HCT116 (cell line): Measurements from ENCODE around the gene LMO2. TPM values are rescaled to one million over a fixed set of nuclear protein-coding genes. Genes with fewer than 3 reads are reported as not detected.

Experiments
- ATAC-seq: fragments of 200-7000 bp; cut with Tn5 transposase; 2 replicates; pipeline ENCODE4 v1.9.1; 2020; ENCODE audit warnings: mild to moderate bottlenecking, moderate library complexity
- BruUV-seq: library from RNA; stranded (reverse); fragments of 400-500 nt; replicated peaks from 2 replicates; lab custom pipeline; 2021; lab: Mats Ljungman, UMichigan
- CTCF ChIA-PET: fragments of 300-600 bp; sonication (Branson Sonifier 250); formaldehyde crosslinking; loops from one replicate; lab custom pipeline; 2021; ENCODE audit warnings: antibody characterized with exemption; lab: Charles Lee
- POLR2A ChIA-PET: fragments of 300-600, 350-600 bp; sonication (Branson Sonifier 250); formaldehyde crosslinking; loops from one replicate; lab custom pipeline; 2021; ENCODE audit warnings: antibody characterized with exemption; lab: Charles Lee
- RAD21 ChIA-PET, 2 experiments: fragments of 300-600 bp; sonication (Branson Sonifier 250); formaldehyde crosslinking; loops; one replicate each; lab custom pipeline; 2023; ENCODE audit warnings: low total read pairs in 2 of 2; ENCODE audit not compliant: uncharacterized antibody in 2 of 2, unreplicated experiment in 2 of 2, low non-redundant PET in 1 of 2; lab: Charles Lee
- DNase-seq: peaks from one replicate; pipeline ENCODE4 v3.0.0-alpha.2; 2010; ENCODE audit warnings: low read depth, low spot score
- H2AFZ ChIP-seq: fragments of 200-600 bp; shearing (Covaris generic), sonication (generic); 2 replicates; pipeline ENCODE4 v1.6.1; 2017; ENCODE audit warnings: low read depth, mixed run types, mixed read lengths, antibody characterized with exemption, low read length; ENCODE audit not compliant: poor library complexity, severe bottlenecking
- H3K27ac ChIP-seq: 2 replicates; pipeline ENCODE4 v1.5.1; 2012; ENCODE audit warnings: low read depth, low read length
- H3K27me3 ChIP-seq: fragments of 200-600 bp; sonication (generic); 2 replicates; pipeline ENCODE4 v1.6.1; 2016; ENCODE audit warnings: mixed run types, low read length, mixed read lengths; ENCODE audit not compliant: insufficient read depth
- H3K36me3 ChIP-seq, 2 experiments: fragments of 200-500 bp in 1 of 2; fragments of 200-600 bp in 1 of 2; sonication (Bioruptor generic) in 1 of 2; sonication (generic) in 1 of 2; 2 replicates each; pipeline versions ENCODE4 v1.5.1 to v1.6.1; 2014 to 2016; ENCODE audit warnings: low read length in 2 of 2, inconsistent platforms in 1 of 2, mixed read lengths in 1 of 2, mixed run types in 1 of 2; ENCODE audit not compliant: insufficient read depth in 2 of 2, control insufficient read depth in 1 of 2
- H3K4me1 ChIP-seq, 2 experiments: fragments of 200-600 bp in 1 of 2; sonication (generic) in 1 of 2; 2 replicates each; pipeline versions ENCODE4 v1.5.1 to v1.6.1; 2012 to 2017; ENCODE audit warnings: low read length in 2 of 2, inconsistent platforms in 1 of 2, mild to moderate bottlenecking in 1 of 2, mixed read lengths in 1 of 2, mixed run types in 1 of 2, moderate library complexity in 1 of 2; ENCODE audit not compliant: insufficient read depth in 2 of 2, control insufficient read depth in 1 of 2
- H3K4me2 ChIP-seq: fragments of 200-600 bp; sonication (generic); 2 replicates; pipeline ENCODE4 v1.6.1; 2017; ENCODE audit warnings: mixed run types, low read length, mixed read lengths
- H3K4me3 ChIP-seq, 2 experiments: fragments of 200-600 bp in 1 of 2; sonication (generic) in 1 of 2; replicated peaks in 1 of 2; 2 replicates each; pipeline ENCODE4 v1.5.1; 2011 to 2016; ENCODE audit warnings: low read length in 2 of 2, control low read depth in 1 of 2, low read depth in 1 of 2, mild to moderate bottlenecking in 1 of 2, mixed read lengths in 1 of 2, mixed run types in 1 of 2
- H3K79me2 ChIP-seq: fragments of 200-600 bp; sonication (generic); 2 replicates; pipeline ENCODE4 v1.6.1; 2017; ENCODE audit warnings: mild to moderate bottlenecking, mixed run types, low read length, moderate library complexity, mixed read lengths; ENCODE audit not compliant: insufficient read depth
- H3K9ac ChIP-seq: fragments of 200-600 bp; sonication (generic); 2 replicates; pipeline ENCODE4 v1.6.1; 2016; ENCODE audit warnings: low read length, mixed read lengths
- H3K9me2 ChIP-seq: fragments of 200-600 bp; sonication (generic), shearing (Covaris generic); 2 replicates; pipeline ENCODE4 v1.6.1; 2017; ENCODE audit warnings: mixed run types, mild to moderate bottlenecking, moderate library complexity; ENCODE audit not compliant: insufficient read depth
- H3K9me3 ChIP-seq, 2 experiments: fragments of 200-500 bp in 1 of 2; fragments of 200-600 bp in 1 of 2; sonication (Bioruptor generic) in 1 of 2; sonication (generic) in 1 of 2; 2 replicates each; pipeline ENCODE4 v1.6.1; 2014 to 2017; ENCODE audit warnings: low read length in 2 of 2, mixed read lengths in 2 of 2, inconsistent platforms in 1 of 2, low read depth in 1 of 2, mild to moderate bottlenecking in 1 of 2, mixed run types in 1 of 2, moderate library complexity in 1 of 2; ENCODE audit not compliant: control insufficient read depth in 1 of 2, insufficient read depth in 1 of 2
- H4K20me1 ChIP-seq: fragments of 200-600 bp; sonication (generic), shearing (Covaris generic); 2 replicates; pipeline ENCODE4 v1.6.1; 2017; ENCODE audit warnings: mixed run types, mild to moderate bottlenecking, moderate library complexity; ENCODE audit not compliant: insufficient read depth
- CEBPB ChIP-seq: IDR thresholded peaks from 2 replicates; pipeline ENCODE4 v1.6.1; 2012; ENCODE audit warnings: low read depth
- EGR1 ChIP-seq: IDR thresholded peaks from 2 replicates; pipeline ENCODE4 v1.6.1; 2012; ENCODE audit warnings: low read depth
- EZH2 ChIP-seq: fragments of 200-600 bp; sonication (generic); IDR thresholded peaks from 2 replicates; pipeline ENCODE4 v1.6.1; 2017; ENCODE audit warnings: antibody characterized with exemption, mixed run types
- FOSL1 ChIP-seq: IDR thresholded peaks from 2 replicates; pipeline ENCODE4 v1.6.1; 2012; ENCODE audit warnings: low read depth
- JUND ChIP-seq: IDR thresholded peaks from 2 replicates; pipeline ENCODE4 v1.6.1; 2012
- POLR2AphosphoS5 ChIP-seq: IDR thresholded peaks from 2 replicates; pipeline ENCODE4 v1.6.1; 2011; ENCODE audit warnings: mild to moderate bottlenecking, low read depth, low read length, moderate library complexity
- SP1 ChIP-seq: IDR thresholded peaks from 2 replicates; pipeline ENCODE4 v1.6.1; 2012; ENCODE audit warnings: low read depth
- TCF7L2 ChIP-seq: IDR thresholded peaks from 2 replicates; pipeline ENCODE4 v1.7.0; 2011; ENCODE audit warnings: borderline replicate concordance, inconsistent platforms; ENCODE audit not compliant: insufficient read depth, insufficient read length; ENCODE audit errors: extremely low read depth
- ZFX ChIP-seq: fragments of 450-650 bp; IDR thresholded peaks from 2 replicates; pipeline ENCODE4 v1.6.1; 2017
- ZNF274 ChIP-seq: fragments of 200-500 bp; sonication (Bioruptor generic); IDR thresholded peaks from 2 replicates; pipeline ENCODE4 v1.6.1; 2014; ENCODE audit warnings: mild to moderate bottlenecking, low read depth, low read length, inconsistent platforms
- intact Hi-C: fragments of 100-400 bp; cut with micrococcal nuclease; formaldehyde crosslinking; loops from 2 replicates; pipeline ENCODE4 v1.10.0; 2022
- total RNA-seq: library from RNA; stranded (reverse); gene quantifications from one replicate; pipeline ENCODE4 v1.2.1, GENCODE V29; 2021; ENCODE audit not compliant: unreplicated experiment
- TF ChIP-seq, protein P1 (sequence below): IDR thresholded peaks from 2 replicates; pipeline ENCODE4 v1.6.1; 2011; ENCODE audit warnings: mild to moderate bottlenecking, low read length, moderate library complexity; ENCODE audit not compliant: insufficient replicate concordance; ENCODE audit errors: extremely low read depth
- TF ChIP-seq, protein P2 (sequence below): IDR thresholded peaks from 2 replicates; pipeline ENCODE4 v1.6.1; 2012

The LMO2 gene
- total RNA-seq, 1 experiment from 2014 or later: 2.8 TPM

DNA sequence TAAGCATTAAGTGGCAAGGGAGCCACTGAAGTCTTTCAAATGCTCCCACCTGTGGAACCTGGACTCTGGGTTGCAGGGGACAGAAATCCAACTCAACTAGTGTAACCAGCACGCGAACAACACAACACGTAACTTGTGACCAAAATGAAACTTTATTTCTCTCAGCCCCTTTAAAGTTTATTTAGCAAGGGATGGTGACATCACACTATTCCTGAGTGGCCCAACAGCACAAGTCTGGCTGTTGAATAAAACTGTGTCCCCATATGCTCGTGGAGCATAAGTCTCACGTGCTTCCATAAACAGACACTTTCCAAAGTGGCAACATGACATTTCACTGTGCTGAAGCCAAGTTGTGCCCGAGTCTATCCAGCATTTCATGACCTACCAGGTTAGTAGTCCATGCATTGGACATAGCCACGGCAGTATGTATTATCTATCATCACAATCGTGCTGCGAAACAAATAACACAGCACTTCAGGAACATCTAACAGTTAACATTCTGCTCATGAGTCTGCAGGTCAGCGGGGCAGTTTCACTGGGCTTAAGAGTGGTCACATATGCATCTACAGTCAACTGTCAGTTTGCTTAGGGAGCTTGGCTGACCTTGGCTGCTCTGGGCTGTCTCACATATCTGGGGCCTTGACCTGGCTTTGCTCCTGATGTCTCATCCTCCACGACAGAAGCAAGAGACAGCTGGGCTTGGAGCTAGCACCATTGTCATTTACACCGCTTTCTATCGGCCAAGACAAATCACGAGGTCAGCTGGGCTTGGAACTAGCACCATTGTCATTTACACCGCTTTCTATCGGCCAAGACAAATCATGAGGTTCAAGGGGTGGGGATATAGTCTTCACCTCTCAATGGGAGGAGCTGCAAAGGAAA, 35.0 kb upstream of the LMO2 start:
- ATAC-seq: no peak
- ChIA-PET CTCF (no interaction called here), POLR2A (no interaction called here)

More for the DNA sequence above, 35.0 kb upstream of the LMO2 start:
- no peak overlapping the region for H3K9ac ChIP-seq
- DNase-seq: no peak
- no peaks in the 10 kb centered on the region for H3K9me2 ChIP-seq
- no peaks in the 10 kb centered on the region for H3K79me2 ChIP-seq
- RAD21 ChIA-PET: no interaction called here
- no peak overlapping the region for H3K4me3 ChIP-seq
- no TSS peak for BruUV-seq
- TF ChIP-seq TCF7L2 (no peak), POLR2AphosphoS5 (no peak), FOSL1 (no peak), SP1 (no peak), JUND (no peak), EZH2 (no peak), ZFX (no peak), EGR1 (no peak), CEBPB (no peak), ZNF274 (no peak)
- TF ChIP-seq, protein P1, sequence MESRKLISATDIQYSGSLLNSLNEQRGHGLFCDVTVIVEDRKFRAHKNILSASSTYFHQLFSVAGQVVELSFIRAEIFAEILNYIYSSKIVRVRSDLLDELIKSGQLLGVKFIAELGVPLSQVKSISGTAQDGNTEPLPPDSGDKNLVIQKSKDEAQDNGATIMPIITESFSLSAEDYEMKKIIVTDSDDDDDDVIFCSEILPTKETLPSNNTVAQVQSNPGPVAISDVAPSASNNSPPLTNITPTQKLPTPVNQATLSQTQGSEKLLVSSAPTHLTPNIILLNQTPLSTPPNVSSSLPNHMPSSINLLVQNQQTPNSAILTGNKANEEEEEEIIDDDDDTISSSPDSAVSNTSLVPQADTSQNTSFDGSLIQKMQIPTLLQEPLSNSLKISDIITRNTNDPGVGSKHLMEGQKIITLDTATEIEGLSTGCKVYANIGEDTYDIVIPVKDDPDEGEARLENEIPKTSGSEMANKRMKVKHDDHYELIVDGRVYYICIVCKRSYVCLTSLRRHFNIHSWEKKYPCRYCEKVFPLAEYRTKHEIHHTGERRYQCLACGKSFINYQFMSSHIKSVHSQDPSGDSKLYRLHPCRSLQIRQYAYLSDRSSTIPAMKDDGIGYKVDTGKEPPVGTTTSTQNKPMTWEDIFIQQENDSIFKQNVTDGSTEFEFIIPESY: no peak
- TF ChIP-seq, protein P2, sequence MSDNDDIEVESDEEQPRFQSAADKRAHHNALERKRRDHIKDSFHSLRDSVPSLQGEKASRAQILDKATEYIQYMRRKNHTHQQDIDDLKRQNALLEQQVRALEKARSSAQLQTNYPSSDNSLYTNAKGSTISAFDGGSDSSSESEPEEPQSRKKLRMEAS: no peak
- 0 out of 4 replicates have a peak, but pooled peaks cover 0 to under 1% of the 10 kb centered on the region in 2 experiments for H3K9me3 ChIP-seq
- no peaks in the 10 kb centered on the region for H3K4me1 ChIP-seq
- H3K36me3 ChIP-seq: no peaks in the 10 kb centered on the region
- H3K27me3 ChIP-seq: peaks cover 6% of the 10 kb centered on the region; the same call in 1 of the 2 replicates
- H2AFZ ChIP-seq: no peak overlapping the region
- intact Hi-C loops: no loop called here
- no peak overlapping the region for H3K27ac ChIP-seq
- H4K20me1 ChIP-seq: no peaks in the 10 kb centered on the region
- no peak overlapping the region for H3K4me2 ChIP-seq
